ENCODE measurements around the gene CCDC85C.

GRCh38 chr14:99637624-99638023 is 33.6 kb upstream of the CCDC85C start:
- no peak for TF ChIP-seq POLR2AphosphoS5 (IDR thresholded peaks at IDR 0.05; ENCODE audit: low read depth, low read length)
- TF ChIP-seq SPI1 (IDR thresholded peaks at IDR 0.05; ENCODE audit: low read depth, low read length): no peak
- no peak for TF ChIP-seq POLR2A (IDR thresholded peaks at IDR 0.05; ENCODE audit: low read depth, low read length)
- TF ChIP-seq TAF1 (IDR thresholded peaks at IDR 0.05; ENCODE audit: low read depth, low read length): no peak
- TF ChIP-seq POU2F2 (IDR thresholded peaks at IDR 0.05; ENCODE audit: low read depth, low read length): no peak

All from GM12891 (cell line).